ENCODE results near the gene UBL4A.

The UBL4A gene

GRCh38 chrX:154470434-154470833, 16.0 kb downstream of the UBL4A start:
- Mint-ChIP-seq H3K27ac (no peak overlapping the region), H3K36me3 (ENCODE audit: low read depth) (peaks cover 25% of the 10 kb centered on the region), H3K27me3 (ENCODE audit: low read depth) (no peaks in the 10 kb centered on the region), H3K9me3 (peaks cover 6% of the 10 kb centered on the region), H3K4me3 (no peak overlapping the region), H3K4me1 (peaks cover 1% of the 10 kb centered on the region)
- TF ChIP-seq, protein P1, sequence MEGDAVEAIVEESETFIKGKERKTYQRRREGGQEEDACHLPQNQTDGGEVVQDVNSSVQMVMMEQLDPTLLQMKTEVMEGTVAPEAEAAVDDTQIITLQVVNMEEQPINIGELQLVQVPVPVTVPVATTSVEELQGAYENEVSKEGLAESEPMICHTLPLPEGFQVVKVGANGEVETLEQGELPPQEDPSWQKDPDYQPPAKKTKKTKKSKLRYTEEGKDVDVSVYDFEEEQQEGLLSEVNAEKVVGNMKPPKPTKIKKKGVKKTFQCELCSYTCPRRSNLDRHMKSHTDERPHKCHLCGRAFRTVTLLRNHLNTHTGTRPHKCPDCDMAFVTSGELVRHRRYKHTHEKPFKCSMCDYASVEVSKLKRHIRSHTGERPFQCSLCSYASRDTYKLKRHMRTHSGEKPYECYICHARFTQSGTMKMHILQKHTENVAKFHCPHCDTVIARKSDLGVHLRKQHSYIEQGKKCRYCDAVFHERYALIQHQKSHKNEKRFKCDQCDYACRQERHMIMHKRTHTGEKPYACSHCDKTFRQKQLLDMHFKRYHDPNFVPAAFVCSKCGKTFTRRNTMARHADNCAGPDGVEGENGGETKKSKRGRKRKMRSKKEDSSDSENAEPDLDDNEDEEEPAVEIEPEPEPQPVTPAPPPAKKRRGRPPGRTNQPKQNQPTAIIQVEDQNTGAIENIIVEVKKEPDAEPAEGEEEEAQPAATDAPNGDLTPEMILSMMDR (IDR thresholded peaks at IDR 0.05; ENCODE audit: unreplicated experiment in 3 of 3): no peak

- Mint-ChIP-seq H3K9me3 (peaks cover 4% of the 10 kb centered on the region), H3K27me3 (ENCODE audit: low read depth) (no peaks in the 10 kb centered on the region), H3K4me1 (no peaks in the 10 kb centered on the region), H3K36me3 (ENCODE audit: low read depth) (peaks cover 25% of the 10 kb centered on the region), H3K27ac (no peak overlapping the region), H3K4me3 (no peak overlapping the region)
- TF ChIP-seq, protein P1 (IDR thresholded peaks at IDR 0.05; ENCODE audit: unreplicated experiment in 3 of 3): no peak
Observed at GRCh38 chrX:154469880-154470279, 16.5 kb downstream of the UBL4A start.

DNA sequence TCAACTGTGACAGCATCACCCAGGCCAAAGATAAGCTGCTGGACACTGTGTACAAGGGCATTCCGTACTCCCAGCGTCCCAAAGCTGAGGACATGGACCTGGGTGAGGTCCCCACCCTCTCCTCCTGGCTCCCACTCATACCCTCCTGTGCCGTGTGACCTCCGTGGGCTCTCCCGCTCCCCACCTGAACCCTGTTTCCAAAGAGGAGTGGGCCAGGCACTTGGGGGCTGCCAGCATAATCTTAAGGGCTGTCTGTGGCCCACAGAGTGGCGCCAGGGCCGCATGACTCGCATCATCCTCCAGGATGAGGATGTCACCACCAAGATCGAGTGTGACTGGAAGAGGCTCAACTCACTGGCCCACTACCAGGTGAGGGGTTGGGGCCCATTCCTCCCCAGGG, 17.3 kb downstream of the UBL4A start:
- Mint-ChIP-seq H3K27me3 (ENCODE audit: low read depth) (no peaks in the 10 kb centered on the region), H3K4me1 (no peaks in the 10 kb centered on the region), H3K27ac (no peak overlapping the region), H3K4me3 (no peak overlapping the region), H3K36me3 (ENCODE audit: low read depth) (peaks cover 25% of the 10 kb centered on the region), H3K9me3 (peaks cover 4% of the 10 kb centered on the region)
- TF ChIP-seq, protein P1 (IDR thresholded peaks at IDR 0.05; ENCODE audit: unreplicated experiment in 3 of 3): no peak

DNA sequence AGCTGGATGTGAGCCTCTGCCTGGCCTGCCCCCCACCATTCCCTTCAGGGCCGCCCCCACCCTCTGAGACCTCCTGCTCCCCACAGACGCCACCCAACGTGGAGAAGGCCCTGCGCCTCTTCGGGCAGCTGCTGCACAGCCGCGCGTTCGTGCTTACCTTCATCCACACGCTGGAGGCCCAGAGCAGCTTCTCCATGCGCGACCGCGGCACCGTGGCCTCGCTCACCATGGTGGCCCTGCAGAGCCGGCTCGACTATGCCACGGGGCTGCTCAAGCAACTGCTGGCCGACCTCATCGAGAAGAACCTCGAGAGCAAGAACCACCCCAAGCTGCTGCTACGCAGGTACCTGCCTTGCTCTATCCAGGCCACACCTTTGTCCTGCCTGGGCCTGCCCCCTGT, 18.2 kb downstream of the UBL4A start:
- Mint-ChIP-seq H3K27ac (no peak overlapping the region), H3K4me1 (no peaks in the 10 kb centered on the region), H3K4me3 (no peak overlapping the region), H3K9me3 (peaks cover under 1% of the 10 kb centered on the region), H3K27me3 (ENCODE audit: low read depth) (no peaks in the 10 kb centered on the region), H3K36me3 (ENCODE audit: low read depth) (peaks cover 18% of the 10 kb centered on the region)
- TF ChIP-seq, protein P1 (IDR thresholded peaks at IDR 0.05; ENCODE audit: unreplicated experiment in 3 of 3): no peak

DNA sequence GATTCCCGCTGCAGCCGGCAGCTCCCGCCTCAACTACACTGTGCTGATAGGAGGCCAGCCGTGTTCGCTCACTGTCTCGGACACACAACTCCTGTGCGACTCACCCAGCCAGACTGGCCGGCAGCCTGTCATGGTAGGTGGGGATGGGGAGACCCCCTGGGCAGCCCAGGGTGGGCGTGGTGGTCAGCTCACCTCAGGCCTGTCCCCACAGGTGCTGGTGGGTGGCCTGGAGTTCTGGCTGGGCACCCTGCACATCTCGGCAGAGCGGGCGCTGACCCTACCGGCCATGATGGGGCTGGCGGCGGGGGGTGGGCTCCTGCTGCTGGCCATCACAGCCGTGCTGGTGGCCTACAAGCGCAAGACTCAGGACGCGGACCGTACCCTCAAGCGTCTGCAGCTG, 18.9 kb downstream of the UBL4A start:
- Mint-ChIP-seq H3K4me1 (no peaks in the 10 kb centered on the region), H3K4me3 (no peak overlapping the region)

GRCh38 chrX:154466907-154467306, 19.5 kb downstream of the UBL4A start:
- H3K27ac Mint-ChIP-seq: no peak overlapping the region
- H3K9me3 Mint-ChIP-seq: peaks cover 7% of the 10 kb centered on the region
- peaks cover 23% of the 10 kb centered on the region for H3K36me3 Mint-ChIP-seq (ENCODE audit: low read depth)
- H3K27me3 Mint-ChIP-seq (ENCODE audit: low read depth): no peaks in the 10 kb centered on the region
- H3K4me1 Mint-ChIP-seq: no peaks in the 10 kb centered on the region
- TF ChIP-seq, protein P1 (IDR thresholded peaks at IDR 0.05; ENCODE audit: unreplicated experiment in 3 of 3): no peak
- H3K4me3 Mint-ChIP-seq: no peak overlapping the region

More for the DNA sequence above, 18.9 kb downstream of the UBL4A start:
- Mint-ChIP-seq H3K27me3 (ENCODE audit: low read depth) (no peaks in the 10 kb centered on the region), H3K9me3 (peaks cover 5% of the 10 kb centered on the region), H3K36me3 (ENCODE audit: low read depth) (peaks cover 21% of the 10 kb centered on the region), H3K27ac (no peak overlapping the region)
- TF ChIP-seq, protein P1 (IDR thresholded peaks at IDR 0.05; ENCODE audit: unreplicated experiment in 3 of 3): no peak
